ENCODE measurements around the gene PPAN.

PPAN gene, protein sequence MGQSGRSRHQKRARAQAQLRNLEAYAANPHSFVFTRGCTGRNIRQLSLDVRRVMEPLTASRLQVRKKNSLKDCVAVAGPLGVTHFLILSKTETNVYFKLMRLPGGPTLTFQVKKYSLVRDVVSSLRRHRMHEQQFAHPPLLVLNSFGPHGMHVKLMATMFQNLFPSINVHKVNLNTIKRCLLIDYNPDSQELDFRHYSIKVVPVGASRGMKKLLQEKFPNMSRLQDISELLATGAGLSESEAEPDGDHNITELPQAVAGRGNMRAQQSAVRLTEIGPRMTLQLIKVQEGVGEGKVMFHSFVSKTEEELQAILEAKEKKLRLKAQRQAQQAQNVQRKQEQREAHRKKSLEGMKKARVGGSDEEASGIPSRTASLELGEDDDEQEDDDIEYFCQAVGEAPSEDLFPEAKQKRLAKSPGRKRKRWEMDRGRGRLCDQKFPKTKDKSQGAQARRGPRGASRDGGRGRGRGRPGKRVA

DNA sequence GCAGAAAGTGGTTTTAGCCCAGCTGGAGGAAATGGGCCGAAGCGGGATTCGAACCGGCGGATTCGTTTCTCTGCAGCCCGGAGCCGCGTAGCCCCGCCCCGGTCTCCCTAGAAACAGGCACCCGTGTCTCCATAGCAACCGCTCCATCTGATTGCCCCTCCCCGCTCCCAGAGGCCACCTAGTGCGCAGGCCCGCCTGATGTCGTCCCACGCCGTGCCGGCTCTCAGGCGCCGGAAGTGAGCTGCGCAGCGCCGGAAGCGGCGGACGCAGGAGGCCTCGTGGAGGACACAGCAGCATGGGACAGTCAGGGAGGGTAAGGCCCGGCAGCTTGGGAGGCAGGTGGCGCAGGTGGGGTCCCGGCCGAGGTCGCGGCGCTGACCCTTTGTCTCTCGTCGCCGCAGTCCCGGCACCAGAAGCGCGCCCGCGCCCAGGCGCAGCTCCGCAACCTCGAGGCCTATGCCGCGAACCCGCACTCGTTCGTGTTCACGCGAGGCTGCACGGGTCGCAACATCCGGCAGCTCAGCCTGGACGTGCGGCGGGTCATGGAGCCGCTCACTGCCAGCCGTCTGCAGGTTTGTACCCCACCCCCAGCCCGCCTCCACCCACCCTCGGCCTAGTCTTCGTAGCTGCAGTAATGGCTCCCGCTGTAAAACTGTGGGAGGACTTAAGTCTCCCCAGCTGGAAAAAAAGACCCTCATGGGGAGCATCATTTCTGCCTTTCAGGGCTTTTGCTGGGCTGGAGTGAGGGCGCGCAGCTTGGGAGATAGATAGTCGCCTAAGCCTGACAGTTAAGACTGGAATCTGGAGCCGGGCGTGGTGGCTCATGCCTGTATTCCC is at the start of gene PPAN:
Gene PPAN, plus strand, starts transcription at position 263 of the 837 bp plus-strand sequence. Its CDS starts 33 bp downstream, at position 296.
- peak; percentile 97 for DNase-seq

DNA sequence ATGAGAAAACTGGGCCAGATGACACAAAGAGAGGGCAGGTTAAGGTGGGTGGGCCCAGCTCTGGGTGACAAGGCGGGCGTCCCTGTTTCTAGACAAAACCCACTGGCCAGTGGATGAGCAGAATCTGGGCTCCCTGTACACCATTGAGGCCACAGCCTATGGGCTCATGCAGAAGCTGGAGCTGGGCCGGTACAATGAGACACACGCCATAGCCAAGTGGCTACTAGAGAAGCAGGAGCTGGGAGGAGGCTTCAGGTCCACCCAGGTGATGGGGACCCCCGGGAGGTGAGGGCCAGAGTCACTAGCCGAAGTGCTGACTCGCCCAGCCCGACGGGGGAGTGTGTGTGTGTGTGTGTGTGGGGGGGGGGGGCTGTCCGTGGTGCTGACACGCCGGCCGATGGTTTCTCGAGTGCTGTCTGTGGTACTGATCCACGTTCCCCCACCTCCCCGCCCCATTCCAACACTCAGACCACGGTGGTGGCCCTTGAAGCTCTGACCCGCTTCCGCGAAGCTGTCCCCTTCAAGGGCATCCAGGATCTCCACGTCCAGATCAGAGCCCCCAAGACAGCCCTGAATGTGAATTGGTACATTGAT is 44.3 kb upstream of the PPAN start:
- DNase-seq, result no peak

DNA sequence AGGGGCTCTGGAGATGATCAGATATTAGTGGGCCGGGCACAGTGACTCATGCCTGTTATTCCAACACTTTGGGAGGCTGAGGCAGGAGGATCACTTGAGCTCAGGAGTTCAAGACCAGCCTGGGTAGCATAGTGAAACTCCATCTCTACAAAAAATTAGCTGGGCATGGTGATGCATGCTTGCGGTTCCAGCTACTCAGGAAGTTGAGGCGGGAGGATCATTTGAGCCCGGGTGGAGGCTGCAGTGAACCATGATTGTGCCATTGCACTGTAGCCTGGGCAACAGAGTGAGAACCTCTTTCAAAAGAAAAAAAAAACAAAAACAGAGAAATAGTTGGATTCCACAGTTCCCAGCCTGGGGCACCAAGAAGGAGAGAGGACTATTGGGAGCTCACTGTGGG is 38.0 kb upstream of the PPAN start:
- no peak for DNase-seq

DNA sequence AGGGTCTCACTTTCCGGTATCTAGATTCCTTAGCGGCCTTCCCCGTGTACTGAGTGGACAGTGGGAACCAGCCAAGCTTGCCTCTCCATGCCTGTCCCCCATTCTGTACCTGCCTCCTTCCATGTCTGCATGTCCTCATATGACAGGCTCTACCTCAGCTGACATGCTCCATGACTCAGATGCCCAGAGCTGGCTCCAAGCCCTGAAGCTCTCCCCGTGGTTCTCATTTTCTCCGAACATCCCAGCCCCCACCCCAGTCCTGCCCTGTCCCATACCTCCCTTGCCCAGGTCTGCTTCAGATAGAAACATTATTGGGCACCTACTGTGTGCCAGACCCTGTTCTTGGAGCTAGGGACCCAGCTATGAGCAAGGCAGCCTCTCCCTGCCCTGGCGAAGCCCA is 37.1 kb upstream of the PPAN start:
- DNase-seq, result no peak

DNA sequence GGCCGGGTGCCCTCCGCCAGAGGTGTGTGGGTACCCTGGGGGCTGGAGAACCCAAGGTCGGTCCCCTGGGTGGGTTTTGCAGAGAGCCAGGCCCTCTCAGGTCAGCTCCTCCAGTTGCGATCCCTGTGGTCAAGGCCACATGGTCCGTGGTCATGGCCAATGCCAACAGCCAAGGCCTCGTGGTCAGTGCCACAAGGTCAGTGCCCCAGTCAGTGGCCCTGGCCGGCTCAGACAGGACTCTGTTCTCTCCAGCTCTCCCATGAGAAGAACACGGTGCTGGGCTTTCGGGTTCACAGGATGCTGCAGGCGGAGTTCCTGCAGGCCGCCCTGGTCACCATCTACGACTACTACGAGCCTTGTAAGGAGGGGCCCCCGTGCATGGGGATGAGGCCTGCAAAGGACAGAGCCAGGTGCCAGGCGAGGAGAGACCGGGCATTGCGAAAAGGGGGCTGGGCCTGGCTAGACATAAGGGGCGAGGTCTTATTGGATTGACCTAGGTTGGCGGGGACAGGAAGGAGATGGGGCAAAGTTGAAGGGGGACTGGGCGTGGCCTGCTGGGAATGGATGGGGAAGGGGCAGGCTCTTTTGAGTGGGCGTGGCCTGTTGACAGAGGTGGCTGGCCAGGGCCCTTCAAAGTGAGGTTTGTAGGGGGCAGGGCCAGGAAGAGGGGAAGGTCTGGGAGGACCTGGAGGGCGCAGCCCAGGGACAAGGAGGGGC is 35.3 kb upstream of the PPAN start:
- no peak for DNase-seq

DNA sequence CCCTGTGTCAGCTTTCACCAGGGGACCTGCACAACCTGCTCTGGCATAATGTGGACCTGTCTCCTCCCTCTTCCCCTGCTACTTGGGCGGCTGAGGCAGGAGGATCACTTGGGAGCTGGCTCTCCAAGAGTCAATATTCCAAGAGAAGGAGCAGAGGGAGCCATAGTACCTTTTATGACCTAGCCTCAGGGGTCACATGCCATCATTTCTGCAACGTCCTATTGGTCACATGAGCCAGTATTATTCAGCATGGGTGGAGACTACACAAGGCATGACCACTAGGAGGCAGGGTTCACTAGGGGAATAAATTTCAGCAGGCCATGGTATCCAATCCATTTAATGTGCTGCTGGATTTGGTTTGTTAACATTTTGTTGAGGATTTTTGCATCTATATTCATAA is 32.0 kb upstream of the PPAN start:
- DNase-seq, result no peak

DNA sequence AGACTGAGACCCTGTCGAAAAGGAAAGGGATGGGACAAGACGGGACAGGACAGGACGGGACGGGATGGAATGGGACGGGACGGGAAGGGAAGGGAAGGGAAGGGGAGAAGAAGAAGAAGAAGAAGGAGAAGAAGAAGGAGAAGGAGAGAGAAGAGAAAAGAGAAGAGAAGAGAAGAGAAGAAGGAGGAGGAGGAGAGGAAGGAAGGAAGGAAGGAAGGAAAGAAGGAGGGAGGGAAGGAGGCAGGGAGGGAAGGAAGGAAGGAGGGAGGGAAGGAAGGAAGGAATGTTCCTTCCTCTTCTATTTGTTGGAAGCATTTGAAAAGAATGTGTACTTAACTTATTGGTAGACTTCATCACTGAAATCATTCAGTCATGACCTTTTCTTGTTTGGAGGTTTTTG is 29.6 kb upstream of the PPAN start:
- DNase-seq, result no peak

DNA sequence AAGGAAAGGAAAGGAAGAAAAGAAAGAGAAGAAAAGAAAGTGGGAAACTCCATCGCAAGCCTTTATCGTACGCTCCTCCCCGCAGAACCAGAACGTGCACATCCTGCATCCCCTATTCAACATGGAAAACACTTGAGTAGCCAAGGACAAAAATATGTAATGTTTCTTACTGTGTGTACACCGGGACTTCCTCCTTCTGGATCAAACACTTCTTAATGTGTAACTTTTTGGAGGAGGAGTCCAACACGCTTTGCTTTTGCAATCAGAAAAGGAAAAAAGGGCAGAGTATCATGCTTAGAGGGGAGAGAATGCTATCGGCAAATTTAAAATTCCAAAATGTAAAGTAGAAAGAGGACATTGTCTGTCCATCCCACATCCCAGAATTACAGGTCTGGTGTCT is 27.8 kb upstream of the PPAN start:
- DNase-seq, result no peak

DNA sequence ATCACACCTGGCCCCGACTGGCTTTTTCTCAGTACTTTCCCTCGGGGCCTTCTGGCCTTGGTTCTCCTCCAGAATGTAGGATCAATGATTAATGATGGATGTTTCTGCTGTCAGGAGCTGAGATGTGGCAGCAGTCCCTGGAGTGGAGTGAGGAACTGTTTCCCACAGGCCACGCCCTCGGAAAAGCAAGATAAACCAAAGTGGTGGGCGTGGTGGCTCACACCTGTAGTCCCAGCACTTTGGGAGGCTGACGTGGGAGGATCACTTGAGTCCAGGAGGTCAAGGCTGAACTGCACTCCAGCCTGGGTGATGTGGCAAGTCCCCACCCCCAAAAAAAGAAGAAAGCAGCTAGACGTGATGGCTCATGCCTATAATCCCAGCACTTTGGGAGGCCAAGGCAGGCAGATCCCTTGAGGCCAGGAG is 27.1 kb upstream of the PPAN start:
- DNase-seq, result no peak

DNA sequence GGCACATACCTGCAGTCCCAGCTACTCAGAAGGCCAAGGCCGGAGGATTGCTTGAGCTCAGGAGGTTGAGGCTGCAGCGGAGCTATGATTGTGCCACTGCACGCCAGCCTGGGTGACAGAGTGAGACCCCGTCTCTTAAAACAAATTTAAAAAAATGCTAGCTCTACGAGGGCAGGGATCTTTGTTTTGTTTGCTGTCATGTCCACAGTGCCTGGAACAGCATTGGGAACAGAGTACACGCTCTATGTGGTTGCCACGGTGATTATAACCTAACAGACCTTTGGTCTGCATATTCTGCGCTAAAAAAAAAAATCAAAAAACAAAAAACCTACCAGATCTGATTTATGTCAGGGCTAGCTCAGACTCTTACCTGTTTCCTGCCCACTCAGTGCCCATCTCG is 22.3 kb upstream of the PPAN start:
- no peak for DNase-seq

DNA sequence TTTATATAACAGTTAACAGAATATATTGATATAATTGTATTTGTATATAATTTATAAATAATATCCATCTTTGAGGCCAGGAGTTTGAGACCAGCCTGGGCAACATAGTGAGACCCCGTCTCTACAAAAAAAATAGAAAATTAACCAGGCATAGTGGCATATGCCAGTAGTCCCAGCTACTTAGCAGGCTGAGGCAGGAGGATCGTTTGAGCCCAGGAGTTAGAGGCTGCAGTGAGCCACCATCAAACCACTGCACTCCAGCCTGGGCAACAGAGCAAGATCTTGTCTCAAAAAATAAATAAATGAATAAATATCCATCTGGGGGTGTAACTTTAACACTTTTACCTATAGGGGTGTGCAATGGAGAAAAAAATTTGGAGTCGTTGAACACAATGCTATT is 21.4 kb upstream of the PPAN start:
- no peak for DNase-seq

DNA sequence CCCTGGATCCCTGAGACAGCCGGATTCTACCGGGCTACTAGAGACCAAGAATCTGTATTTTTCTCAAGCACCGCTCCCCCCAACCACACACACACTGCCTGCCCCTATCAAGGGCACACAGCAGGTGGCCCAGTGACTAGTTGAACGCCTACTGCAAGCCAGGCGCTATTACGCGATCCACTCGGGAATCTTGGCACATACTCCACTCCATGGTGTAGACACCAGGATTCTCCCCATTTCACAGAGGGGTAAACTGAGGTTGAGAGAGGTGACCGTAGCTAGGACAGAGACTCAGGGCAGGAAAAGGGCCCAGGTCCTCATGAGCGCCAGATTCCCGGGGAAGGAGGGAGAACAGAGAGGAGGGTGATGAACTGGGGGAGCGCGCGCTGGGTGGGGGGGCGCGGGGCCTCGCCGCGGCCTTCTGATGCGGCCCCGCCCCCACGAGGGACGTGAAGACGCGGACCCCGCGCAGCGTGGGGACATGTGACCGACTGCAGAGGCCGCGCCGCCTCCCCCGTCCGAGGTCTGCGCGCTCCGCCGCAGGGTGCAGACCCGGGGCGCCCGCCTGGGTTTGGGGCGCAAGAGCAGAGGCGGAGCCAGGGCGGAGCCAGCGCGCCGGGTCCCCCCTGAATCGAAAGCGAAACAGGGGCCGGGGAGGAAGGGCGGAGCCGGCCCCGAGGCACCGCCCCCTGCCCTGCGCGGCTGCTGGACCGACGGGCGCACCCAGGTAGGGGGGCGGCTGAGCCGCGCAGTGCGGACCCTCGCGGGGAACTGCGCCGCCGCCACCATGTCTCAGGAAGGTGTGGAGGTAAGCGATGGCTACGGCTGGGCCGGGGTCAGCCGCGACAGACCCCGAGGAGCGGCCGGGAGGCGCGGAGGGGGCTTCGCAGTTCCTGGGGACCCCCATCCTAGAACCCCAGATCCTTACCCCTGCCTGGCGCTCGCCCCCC is 20.2 kb upstream of the PPAN start, which contains the start of gene SHFL:
Gene SHFL, plus strand, starts transcription at position 677 of the 950 bp plus-strand sequence. Its CDS starts 111 bp downstream, at position 788.
- no peak for DNase-seq

DNA sequence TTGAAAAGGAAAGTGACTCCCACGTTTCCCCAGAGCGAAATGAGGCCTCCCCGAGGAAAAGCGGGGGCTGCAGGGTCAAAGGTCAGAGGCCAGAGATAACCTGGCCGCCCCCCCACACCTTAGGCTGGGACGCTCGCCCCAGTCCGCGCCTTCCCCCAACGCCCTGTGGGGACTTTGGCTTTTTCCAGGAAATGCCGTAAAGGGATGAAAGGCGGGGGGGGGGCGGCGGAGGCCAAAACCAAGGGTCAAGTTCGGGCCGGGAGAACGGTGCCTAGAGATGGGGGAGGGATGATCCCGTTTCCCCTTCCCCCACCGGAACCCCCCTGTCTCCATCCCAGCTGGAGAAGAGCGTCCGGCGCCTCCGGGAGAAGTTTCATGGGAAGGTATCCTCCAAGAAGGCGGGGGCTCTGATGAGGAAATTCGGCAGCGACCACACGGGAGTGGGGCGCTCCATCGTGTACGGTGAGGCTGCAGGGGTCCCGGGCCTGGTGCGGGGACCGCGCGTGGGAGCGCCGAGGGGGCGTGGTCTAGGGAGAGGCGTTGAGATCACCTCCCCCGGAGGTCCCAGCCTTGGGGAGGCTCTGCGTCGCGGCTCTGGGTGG is 19.5 kb upstream of the PPAN start:
- DNase-seq, result no peak

DNA sequence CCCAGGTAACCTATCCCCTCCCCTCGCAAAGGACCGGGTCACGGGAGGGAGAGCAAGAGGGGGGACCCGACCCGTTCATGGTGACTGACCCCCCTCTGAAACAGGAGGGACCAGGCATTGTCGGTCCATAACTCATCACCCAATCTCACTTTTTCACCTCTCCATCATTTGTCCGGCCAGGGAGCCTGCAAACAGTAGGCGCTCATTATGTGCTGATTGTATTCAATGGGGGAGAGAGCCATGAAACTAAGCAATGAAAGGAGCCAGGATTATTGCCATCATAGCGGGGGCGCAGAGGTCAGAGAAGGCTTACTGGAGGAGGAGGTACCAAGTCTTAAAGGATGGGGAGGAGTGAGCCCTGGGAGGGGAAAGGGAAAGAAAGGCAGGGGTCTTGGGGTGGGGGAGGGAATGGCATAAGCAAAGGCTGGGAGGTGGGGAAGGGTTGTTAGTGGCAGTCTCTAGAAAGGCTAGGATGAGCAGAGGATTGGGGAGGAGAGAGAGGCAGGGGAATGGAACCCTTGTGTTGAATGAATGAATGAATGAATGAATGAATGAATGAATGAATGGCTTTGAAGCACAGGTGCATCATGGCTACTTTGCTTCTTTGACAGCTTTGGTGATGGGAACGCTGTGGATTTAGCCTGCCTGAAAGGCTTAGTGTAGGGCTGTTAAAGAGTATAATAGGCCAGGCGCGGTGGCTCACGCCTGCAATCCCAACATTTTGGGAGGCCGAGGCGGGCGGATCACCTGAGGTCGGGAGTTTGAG is 18.7 kb upstream of the PPAN start:
- no peak for DNase-seq

DNA sequence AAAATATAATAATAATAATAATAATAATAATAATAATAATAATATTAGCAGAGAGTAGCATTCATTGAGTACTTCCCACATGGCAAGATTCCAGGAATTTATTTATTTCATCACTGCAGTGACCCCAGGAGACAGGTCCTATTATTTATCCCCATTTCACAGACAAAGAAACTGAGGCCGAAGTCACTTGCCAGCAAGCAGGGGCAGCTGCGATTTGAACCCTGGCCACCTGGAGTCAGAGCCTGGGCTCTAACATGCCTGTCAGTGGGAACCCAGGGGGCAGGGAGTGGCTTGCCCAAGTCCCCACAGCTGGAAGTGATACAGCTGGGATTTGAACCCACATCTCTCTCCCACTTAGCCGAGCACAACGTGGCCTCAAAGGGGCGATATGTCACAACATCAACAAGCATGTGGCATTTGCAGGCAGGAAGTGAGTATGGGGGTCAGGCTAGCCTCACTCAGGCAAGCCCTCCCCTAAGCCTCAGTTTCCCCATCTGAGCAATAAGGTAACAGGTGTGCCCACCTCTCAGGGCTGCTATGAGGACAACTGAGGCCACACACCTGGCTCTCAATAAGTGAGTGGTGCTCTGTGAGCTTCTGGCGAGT is 17.1 kb upstream of the PPAN start:
- DNase-seq, result no peak

DNA sequence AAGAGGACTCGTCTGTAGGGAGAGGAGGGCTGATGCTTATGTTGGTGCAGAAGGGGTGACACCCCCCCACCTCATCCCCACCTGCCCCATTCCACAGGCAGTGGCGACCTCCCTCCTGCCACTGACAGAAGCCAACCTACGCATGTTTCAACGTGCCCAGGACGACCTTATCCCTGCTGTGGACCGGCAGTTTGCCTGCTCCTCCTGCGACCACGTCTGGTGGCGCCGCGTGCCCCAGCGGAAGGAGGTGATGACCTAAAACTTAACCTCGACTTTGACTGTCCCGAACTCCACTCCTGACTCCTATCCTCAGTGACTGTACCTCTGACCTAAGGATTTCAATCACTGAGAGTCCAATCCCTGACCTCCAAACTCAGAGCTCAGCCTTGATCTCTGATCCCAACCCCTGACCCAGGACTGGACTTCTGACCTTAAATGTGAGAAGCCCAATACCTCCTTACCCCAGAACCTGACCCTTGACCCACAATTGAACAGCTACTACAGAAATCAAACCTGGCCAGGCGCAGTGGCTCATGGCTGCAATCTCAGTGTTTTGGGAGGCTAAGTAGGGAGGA is 16.3 kb upstream of the PPAN start:
- no peak for DNase-seq

DNA sequence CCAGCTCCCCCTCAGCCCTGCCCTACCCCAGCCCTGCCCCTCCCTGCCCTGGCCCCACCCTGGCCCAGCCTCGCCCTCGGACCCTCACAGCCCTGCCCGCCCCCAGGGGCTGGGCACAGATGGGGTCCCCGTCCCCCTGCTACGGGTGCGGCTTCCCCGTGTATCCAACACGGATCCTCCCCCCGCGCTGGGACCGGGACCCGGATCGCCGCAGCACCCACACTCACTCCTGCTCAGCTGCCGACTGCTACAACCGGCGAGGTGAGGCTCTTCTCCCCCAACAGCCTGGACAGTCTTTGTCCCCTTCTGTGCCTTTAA is 14.8 kb upstream of the PPAN start:
- no peak for DNase-seq

DNA sequence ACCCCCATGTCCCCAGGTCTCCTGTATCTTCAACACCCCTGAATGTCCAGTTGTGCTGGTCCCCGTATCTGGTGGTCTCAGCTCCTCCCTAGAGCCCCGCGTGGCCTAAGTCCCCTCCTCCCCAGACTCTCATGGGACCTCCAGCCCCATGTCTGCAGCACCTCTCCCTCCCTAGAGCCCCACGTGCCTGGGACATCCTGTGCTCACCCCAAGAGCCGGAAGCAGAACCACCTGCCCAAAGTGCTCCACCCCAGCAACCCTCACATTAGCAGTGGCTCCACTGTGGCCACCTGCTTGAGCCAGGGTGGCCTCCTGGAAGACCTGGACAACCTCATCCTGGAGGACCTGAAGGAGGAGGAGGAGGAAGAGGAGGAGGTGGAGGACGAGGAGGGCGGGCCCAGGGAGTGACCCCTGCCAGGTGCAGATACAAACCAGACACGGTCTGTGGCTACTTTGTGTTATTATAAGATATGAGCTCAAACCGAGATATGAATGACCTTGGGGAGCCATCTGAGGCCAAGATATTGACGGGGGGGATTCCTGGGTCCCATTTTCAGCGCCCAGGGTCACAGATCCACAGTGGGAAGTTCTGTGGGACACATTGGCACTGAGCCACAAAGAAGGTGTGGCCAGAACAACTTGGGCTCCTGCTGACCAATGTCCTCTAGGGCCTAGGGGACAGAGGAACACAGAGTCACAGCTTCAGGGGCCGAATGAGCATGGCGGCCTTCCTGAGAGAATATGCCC is 14.1 kb upstream of the PPAN start:
- DNase-seq, result no peak

All from NCI-H1105 treated with DMSO at 0.1 percent for 48 hours (cell line).